NCI-H82 (cell line): ENCODE data around the gene SDK2.
A peak's percentile ranks its signal among the peaks of the same experiment; 100 is the strongest.

ENCODE experiments used
- DNase-seq: peaks from one replicate; lab custom pipeline; 2025; lab: John Stamatoyannopoulos, UW

The SDK2 gene

DNA sequence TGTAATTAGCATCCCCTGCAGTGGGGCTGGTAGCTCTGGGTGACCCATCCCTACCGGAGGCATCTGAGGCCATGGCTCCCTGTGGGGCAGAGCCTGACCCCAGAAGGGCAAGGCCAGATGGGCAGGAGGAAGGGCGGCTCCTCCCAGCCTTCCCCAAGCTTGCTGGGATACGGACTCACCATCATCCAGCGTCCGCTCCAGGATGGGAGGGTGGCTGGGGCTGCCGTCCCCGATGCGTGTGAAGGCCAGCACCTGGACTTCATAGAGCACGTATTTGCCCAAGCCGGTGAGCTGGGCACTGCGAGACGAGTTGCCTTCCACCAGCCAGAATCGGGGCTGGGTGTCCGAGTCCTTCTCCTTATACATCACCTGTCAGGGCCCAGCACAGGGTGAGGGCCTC lies 250.9 kb downstream of the SDK2 start:
- no peak for DNase-seq

DNA sequence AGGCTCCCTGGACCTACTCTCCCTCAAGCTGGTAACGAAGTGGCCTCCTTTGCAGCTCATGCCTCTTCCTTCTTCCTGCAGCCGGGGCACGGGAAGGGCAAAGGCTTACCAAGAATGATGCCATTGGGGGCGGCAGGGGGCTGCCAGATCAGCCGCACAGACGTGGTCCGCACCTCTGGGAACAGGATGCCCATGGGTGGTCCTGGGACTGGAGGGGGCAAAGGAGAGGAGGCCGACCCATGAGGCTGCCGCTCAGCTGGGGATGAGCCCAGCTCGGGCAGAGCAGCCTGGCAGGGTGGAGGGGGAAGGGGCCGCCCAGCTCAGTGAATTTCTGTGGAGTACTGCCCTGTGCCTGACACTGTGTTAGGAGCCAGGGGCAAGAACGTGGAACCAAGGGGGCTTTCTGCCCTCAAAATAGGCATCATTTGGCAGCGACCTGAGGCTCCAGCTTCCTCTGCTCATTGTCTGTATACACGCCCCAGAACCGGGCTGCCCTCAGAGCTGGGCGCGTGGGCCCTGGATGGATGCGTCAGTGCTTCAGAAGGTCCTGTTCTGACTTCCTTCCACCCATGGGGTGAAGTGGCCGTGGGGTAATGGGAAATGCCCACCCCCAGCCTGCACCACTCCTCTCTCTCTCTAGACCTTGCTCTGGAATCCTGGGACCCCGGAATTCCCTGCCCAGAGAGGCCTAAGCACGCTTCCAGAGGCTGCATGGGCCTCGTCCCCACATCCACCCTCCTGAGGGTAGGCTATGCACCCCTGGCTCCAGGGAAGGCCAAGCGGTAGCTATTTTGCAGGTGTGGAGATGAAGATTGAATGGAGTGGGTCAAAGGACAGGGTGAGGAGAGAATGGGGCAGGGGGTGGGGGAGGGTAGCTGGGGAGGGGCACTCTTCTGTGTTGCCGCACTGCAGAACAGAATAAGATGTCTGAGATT lies 252.6 kb downstream of the SDK2 start:
- DNase-seq: no peak

DNA sequence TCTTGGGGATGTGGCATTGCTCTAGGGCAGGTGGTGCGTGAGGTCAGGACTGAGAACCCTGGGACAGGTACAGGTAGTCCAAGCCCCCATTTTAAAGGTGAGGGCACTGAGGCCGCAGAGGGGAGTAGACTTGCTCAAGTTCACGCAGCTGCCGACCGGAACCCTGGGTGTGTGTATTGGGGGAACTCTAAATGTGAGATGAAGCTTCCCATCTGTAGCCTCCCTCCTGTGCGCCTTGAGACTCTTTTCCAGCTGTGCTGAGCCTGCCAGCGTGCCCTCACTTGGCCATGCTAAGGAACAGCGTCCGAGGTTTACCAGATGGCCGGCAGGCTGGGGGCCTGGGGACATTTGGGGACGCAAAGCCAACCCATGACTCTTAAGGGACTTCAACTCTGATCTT lies 253.4 kb downstream of the SDK2 start:
- DNase-seq: no peak

DNA sequence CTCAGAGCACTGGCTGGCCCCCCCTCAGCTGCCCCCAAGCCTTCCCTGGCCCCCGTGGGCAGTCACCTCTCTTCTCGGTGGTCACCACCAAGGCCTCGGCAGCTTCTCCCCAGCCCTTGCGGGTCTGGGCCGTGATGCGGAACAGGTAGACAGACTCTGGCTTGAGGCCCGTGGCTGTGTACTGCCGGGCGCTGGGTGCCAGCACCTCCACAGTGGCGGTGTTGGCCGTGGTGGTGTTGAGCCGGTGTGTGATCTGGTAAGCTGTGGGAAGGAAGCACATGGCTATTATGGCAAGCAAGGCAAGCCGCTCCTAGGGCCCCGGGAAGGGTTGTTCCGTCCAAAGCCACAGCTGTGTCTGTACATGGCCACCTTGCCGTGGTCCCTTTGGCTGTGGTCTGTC lies 254.0 kb downstream of the SDK2 start:
- no peak for DNase-seq

DNA sequence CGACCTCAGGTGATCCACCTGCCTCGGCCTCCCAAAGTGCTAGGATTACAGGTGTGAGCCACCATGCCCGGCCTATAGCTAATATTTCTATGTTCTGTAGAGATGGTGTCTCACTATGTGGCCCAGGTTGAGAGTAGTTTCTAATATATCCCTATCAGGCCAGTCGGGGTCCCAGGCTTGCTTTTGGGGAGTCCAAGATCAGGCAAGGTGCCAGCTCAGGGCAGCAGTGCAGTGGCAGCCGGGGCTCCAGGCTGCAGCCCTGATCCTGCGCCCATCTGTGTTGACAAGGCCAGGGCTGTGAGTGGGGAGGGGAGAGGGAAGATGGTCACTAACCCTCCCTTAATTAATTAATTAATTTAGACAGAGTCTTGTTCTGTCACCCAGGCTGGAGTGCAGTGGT lies 254.8 kb downstream of the SDK2 start:
- no peak for DNase-seq

DNA sequence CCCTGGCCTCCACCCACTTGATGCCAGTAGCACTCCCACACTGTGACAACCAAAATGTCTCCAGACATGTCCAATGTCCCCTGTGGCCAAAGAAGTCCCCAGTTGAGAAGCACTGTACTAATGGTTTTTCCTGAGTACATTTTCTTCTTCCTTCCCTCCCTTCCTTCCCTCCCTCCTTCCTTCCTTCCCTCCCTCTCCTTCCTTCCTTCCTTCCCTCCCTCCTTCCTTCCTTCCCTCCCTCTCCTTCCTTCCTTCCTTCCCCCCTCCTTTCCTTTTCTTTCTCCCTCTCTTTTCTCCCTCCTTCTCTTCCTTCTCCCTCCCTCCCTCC lies 255.7 kb downstream of the SDK2 start:
- DNase-seq: no peak

DNA sequence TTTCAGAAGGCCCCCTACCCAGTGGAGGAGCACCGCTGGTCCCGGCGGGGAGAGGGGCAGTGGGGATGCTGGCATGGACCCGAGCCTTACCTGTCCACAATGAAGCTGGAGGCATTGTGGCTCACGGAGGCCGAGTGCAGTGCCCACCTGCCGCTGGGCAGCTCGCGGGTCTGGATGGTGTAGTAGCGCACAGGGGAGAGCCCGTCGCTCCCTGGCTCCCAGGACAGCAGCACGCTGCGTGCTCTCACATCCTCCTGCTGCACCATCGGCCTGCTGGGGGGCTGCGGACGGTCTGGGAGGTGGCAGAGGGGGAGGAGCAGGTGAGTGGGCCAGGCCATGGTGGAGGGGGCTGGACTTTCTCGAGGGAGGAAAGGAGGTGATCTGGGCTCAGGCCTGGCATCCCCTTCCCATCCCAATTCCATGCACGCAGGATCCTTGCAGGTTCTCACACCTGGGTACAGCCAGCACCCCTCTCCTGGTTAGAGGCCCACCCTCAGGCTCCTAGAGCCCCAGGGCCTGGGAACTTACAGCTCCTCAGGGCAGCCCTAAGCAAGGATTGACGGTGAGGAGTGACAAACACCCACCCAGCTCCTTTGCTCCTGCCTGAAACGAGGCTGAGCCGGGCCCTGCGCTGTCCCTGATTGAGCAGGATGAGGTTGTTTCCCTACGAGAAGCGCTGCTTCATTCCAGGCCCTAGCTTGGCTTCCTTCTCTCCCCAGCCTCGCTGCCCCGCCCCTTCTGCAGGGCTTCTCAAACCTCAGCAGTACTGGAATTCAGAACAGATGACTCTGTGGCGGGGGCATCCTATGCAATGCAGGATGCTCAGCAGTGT lies 256.3 kb downstream of the SDK2 start:
- no peak for DNase-seq

DNA sequence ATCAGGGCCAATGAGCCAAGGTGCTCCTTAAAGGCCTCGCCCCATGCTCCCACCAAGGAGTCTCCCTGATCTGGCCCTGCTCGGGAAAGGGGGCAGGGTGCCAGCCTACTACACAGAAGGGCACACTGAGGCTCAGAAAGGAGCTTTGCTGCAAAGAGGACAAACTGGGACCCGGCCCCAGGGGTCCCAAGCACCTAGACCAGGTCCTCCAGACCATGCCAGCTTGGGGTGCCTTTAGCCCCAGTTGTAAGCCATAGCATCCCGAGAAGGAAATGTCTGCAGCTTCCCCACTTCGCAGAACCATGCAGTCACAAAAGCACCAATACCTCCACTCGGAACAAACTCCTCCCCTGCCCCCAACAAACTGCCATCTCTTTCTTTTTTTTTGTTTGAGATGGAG lies 257.7 kb downstream of the SDK2 start:
- DNase-seq: no peak

DNA sequence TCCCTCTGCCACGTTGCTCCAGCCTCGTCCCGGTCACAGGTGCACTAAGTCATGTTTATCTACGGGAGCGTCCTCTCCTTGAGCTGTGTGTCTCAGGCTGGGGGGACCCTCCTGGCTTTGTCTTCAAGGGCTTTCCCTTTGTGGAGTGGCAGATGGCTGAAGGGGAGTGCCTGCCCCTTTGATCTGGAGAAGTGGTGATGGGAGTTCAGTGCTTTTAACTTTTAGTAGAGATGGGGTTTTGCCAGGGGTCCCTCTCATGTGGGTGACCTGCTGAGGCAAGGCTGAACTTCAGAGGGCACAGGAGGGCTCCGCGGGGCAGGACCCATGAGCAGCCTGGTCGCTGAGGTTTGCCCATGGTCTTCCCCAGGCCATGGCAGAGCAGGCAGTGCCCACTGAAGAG lies 259.3 kb downstream of the SDK2 start:
- no peak for DNase-seq

DNA sequence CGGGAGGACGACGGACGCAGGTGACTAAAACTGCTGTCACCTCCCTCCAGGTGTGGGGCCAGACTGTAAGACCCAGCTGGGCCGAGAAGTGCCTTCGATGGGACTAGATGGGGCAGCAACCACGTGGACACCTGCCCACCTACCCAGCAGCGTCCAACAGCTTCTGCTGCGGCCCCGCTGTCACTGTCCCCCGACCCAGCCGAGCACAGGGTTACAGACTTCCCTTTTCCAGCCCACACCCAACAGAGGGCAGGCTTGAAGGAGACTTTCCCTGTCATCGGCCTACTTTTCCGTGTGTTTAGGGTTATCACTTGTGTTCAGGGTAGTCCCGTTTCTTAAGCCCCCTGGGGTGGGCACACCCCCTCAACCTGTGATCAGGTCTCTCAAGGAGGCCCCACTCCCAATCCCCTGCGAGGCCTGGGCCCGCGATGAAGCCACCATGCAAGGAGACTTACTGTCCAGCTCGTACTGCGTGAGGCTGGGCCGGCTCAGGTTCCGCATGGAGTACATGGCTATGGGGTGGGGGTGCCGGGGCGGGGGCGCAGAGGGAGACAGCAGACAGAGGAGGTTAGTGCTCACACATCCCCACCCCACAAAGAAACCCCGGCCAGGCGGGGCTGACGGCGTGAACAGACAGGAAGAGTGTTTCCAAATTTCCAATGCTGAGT lies 263.7 kb downstream of the SDK2 start:
- DNase-seq: no peak

DNA sequence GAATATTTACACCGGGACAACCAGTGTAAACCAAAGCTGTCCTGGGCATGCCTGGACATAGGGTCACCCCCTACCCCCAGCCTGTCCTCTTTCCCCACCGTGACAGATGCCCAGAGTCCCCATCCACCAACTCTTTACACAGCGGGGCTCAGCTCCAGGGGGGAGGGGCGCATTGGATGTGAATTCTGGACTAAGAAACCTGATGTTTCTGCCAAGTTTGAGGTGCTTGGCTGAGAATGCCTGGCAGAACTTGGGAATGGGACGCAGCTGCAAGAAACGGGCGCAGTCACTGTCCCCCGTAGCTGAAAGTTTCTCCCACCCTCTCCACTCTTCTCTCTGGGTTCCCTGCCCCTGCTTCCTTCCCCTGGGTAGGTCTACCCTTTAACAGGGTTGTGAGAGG lies 264.4 kb downstream of the SDK2 start:
- no peak for DNase-seq

DNA sequence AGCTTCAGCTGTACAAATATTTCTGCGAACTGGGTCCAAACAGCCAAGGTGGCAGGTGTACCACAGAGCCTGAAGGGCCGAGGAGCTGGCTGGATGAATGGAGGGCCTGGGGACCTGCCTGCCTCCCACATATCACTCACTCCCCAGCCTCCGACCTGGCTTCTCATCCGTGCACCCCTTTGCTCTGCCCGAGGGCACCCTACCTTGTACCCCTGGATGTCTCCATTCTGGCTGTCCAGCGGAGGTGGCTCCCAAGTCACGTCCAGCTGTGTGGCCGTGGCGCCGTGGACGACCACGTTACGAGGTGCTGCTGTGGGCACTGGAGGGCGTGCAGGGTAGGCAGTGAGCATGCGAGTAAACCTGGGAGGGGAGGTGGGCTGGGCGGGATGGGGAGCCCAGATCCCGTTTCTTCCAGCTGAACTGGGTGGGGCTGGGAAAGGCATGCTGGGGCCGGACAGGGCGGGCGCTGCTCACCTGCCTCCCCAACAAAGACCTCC lies 265.2 kb downstream of the SDK2 start:
- no peak for DNase-seq

DNA sequence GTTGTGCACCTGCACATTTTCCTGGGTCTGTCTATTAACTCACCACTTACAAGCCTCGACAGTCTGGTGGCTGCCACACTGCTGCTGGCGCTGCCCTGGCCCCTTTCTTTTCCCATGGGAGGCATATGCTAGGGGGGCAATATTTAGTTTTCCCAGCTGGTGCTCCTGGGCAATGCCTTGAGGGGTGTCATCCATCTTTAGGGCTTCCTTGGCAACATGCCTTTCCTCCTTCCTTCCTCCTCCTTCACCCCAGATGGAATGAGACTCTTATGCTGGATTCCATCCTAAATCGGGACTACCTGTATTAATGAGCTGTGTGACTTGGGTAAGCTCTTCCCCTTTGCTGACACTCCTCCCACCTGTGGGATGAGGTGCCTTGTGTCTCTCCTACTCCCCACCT lies 267.6 kb downstream of the SDK2 start:
- no peak for DNase-seq

DNA sequence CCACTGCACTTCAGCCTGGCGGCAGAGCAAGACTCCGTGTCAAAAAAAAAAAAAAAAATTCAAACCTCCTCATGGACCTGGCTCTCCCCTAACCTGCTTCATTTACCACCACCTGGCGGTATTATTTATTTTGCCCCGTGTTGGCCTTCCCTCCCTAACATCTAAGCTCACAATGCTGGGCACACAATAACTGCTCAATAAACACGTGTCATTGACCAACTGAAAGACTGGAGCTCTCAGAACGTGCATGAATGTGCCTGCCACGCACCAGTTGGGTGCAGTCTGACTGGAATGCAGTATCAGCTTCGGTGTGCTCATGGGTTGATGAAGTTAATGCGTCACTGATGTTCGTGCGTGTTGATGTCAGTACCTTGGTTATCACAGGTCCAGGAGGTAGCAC lies 268.1 kb downstream of the SDK2 start:
- DNase-seq: no peak

DNA sequence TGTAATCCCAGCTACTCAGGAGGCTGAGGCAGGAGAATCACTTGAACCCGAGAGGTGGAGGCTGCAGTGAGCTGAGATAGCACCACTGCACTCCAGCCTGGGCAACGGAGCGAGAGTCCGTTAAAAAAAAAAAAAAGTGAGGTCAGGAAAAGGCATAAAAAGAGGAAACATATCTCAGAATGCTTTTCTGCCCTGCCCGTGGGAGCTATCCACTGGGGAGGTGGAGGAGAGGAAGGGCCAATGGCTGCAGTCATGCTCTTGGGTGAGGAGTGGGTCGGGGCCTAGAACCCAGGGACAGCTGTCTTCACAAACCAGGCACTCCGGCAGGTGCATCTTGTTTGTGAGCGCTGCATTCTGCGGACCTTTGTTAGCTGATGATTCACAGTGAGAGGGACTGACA lies 272.4 kb downstream of the SDK2 start:
- DNase-seq: no peak

DNA sequence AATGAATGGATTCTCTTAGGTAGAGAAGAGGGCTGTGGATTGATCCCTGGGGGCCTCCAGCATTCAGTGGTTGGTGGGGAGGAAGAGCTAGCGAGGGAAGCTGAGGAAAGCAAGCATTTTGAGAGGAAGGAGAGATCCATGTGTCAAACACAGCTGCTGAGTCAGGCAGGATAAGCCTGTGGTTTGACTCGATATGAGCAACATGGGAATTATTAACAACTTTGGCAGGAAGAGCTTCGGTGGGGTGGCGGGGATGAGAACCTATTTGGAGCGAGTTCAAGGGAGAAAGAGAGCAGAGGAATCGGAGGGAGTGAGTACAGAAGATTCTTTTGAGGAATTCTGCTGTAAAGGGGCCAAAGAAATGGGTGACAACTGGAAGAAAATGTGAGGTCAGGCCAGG lies 273.0 kb downstream of the SDK2 start:
- DNase-seq: no peak

DNA sequence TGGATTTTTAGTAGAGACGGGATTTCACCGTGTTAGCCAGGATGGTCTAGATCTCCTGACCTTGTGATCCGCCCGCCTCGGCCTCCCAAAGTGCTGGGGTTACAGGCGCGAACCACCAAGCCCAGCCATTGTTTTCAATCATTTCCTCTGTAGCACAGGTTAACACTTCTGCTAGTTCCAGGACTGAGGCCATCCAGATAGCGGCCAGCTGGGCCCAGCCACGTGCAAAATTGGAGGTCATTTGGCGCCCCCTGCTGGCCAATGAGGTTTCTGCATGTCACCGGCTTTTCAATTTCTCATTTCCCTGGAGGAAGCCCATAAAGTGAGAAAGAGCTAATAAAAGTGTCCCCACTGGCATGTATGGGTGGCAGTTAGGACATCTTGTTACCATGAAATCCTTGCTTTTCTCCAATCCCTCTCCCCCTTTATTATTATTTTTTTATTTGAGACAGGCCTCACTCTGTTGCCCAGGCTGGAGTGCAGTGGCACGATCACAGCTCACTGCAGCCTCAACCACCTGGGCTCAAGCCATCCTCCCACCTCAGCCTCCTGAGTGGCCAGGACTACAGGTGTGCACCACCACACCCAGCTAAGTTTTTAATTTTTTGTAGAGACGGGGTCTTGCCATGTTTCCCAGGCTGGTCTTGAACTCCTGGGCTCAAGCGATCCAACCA lies 274.3 kb downstream of the SDK2 start:
- DNase-seq: peak; percentile 86

DNA sequence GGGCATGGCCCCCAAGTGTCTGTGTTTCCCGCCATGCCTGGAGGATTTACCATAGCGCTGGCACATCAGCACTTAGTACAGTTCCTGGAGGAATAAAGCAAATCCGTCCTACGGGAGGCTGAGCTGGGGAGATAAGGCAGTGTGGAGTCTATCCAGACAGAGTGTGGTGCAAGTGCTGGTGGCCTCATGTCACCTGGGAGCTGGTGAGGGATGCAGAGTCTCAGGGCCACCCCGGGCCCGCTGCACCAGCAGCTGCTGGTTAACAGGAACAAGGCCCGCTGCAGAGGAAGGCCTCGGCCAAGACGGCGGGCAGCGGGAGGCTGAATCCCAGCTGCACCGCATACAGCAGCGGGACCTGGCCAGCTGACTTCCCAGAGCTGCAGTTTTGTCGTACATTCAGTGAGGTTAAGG lies 275.1 kb downstream of the SDK2 start:
- DNase-seq: peak; percentile 45

DNA sequence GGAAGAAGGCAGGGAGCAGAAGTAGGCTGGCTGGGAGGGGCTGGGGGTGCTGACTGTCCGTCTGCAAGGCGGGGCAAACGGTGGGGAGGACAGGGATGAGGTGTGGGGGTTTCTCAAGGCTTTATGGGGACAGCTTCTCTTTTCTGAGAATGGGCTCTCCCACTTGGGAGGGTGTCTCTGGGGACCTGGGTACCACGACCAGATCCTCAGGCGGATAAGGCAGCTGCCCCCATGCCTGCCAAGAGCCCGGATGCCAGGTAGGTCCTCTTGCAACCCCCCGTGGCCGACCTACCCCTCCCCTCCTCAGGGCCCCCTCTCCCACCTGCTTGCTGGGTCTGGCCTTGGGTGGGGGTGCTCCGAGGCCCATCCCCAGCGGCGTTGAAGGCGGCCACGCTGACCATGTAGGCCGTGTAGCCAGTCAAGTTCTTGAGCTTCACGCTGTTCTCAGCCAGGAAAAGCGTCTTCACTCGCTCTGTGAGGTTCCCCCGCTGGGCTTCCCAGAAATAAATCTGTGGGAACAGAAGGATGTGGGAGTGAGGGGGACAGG lies 276.1 kb downstream of the SDK2 start:
- no peak for DNase-seq

DNA sequence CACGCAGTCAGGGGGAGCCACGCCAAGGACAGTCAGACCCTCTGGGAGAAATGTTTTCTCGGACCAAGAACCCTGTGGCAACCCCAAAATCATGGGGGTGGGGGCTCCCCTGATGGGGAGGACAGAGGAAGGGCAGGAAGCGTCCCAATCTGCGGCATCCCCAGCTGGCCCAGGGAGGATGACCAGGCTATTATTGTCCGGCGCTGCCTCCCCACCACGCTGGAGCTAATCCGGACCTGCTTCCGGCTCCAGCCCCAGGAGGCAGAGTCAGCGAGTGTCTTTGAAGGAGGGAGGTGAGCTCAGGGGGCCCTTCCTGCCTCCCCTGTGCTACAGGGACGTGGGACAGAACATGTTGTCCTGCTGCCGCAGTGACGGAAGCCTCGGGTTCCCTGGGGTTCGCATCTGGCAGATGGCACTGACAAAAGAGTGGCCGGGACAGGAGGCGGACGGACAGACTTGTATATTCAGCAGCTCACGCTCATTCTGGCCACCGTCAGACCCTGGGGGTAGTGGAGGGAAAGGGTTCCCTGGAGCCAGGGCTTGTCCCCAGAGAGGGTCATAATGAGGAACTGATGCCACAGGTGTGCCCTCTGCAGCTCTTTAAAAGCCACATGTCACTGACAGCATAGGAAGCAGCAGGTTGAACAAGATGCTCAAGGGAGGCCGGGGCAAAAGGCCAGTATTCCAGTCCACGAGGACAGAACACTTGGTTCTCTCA lies 278.2 kb downstream of the SDK2 start:
- no peak for DNase-seq

DNA sequence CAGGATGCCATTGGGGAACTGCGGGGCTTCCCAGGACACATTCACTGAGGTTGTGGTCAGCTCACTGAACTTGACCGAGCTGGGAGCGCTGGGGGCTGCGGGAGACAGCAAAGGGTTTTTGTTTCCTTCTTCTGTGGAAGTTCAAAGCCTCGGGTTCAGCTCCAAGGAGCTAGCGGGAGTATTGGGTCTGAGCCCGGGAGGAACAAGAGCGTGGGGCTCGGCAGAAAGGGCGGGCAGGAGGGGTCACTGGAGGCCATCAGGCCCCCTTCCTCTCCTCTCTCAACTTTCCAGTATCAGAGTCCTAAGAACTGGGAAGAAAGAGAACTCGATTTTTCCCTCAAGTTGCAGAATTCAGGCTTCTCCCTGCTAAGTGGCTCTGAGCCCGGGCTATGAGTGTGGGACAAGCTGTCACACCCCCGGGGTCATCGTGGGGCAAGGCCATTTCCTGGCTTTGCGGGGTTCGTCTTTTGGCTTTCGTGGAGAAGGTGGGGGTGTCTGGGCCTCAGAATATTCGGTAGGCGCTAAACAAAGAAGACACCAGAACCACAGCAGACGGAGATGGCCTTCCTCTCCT lies 278.9 kb downstream of the SDK2 start:
- no peak for DNase-seq
